ENCODE data around the gene CTR9.

Gene CTR9

GRCh38 chr11:10716543-10717259 lies 34.3 kb upstream of the CTR9 start:
- H3K27ac ChIP-seq, result no peak overlapping the region
- no peak for DNase-seq (ENCODE audit: low spot score)
- no peak overlapping the region for H3K4me3 ChIP-seq
- TF ChIP-seq CTCF (IDR thresholded peaks at IDR 0.05), result no peak

GRCh38 chr11:10719616-10720015 lies 31.4 kb upstream of the CTR9 start:
- no peak for DNase-seq (ENCODE audit: low spot score)
- no peak overlapping the region for H3K27ac ChIP-seq
- H3K4me3 ChIP-seq, result no peak overlapping the region
- TF ChIP-seq CTCF (IDR thresholded peaks at IDR 0.05), result no peak

- no peak for TF ChIP-seq CTCF (IDR thresholded peaks at IDR 0.05)
- Histone ChIP-seq H3K27ac (no peak overlapping the region), H3K4me3 (no peak overlapping the region)
- no peak for DNase-seq (ENCODE audit: low spot score)
These were observed 30.1 kb upstream of the CTR9 start for GRCh38 chr11:10720881-10721376.

GRCh38 chr11:10722307-10722706 lies 28.7 kb upstream of the CTR9 start:
- Histone ChIP-seq H3K4me3 (no peak overlapping the region), H3K27ac (no peak overlapping the region)
- DNase-seq (ENCODE audit: low spot score), result no peak
- no peak for TF ChIP-seq CTCF (IDR thresholded peaks at IDR 0.05)

- no peak for TF ChIP-seq CTCF (IDR thresholded peaks at IDR 0.05)
- Histone ChIP-seq H3K27ac (no peak overlapping the region), H3K4me3 (no peak overlapping the region)
- DNase-seq (ENCODE audit: low spot score), result no peak
These were observed 25.7 kb upstream of the CTR9 start for GRCh38 chr11:10725114-10725906.

- TF ChIP-seq CTCF (IDR thresholded peaks at IDR 0.05), result no peak
These were observed 25.2 kb upstream of the CTR9 start for GRCh38 chr11:10725907-10726253.

More at GRCh38 chr11:10725907-10726253, 25.2 kb upstream of the CTR9 start:
- Histone ChIP-seq H3K4me3 (no peak overlapping the region), H3K27ac (no peak overlapping the region)
- no peak for DNase-seq (ENCODE audit: low spot score)
